Measurements from ENCODE around the gene SLC12A4.

SLC12A4 gene

GRCh38 chr16:67936124-67936879, 32.1 kb downstream of the SLC12A4 start, which contains the start of gene PSMB10:
PSMB10 (minus strand) TSS chr16:67936850; CDS start chr16:67936749, 101 bp downstream.
- Histone ChIP-seq H3K9ac (ENCODE audit: low read length) (peak within 1 kb of the TSS; percentile 79), H3K4me1 (ENCODE audit: control insufficient read depth, low read depth, low read length) (no peaks in the 10 kb centered on the region), H3K27ac (ENCODE audit: low read length) (peak within 1 kb of the TSS; percentile 37), H3K36me3 (ENCODE audit: control insufficient read depth, low read depth, low read length) (no peaks in the 10 kb centered on the region), H3K27me3 (ENCODE audit: control insufficient read depth, insufficient read depth, low read length) (no peaks in the 10 kb centered on the region), H3K9me3 (ENCODE audit: control insufficient read depth, low read depth, low read length) (no peaks in the 10 kb centered on the region), H3K4me3 (ENCODE audit: low read length) (peak within 1 kb of the TSS; percentile 96)

GRCh38 chr16:67935402-67936123, 32.9 kb downstream of the SLC12A4 start:
- no peaks in the 10 kb centered on the region for H3K27me3 ChIP-seq (ENCODE audit: control insufficient read depth, insufficient read depth, low read length)
- peak overlapping the region; percentile 79 for H3K9ac ChIP-seq (ENCODE audit: low read length)
- no peaks in the 10 kb centered on the region for H3K36me3 ChIP-seq (ENCODE audit: control insufficient read depth, low read depth, low read length)
- no peaks in the 10 kb centered on the region for H3K9me3 ChIP-seq (ENCODE audit: control insufficient read depth, low read depth, low read length)
- H3K4me1 ChIP-seq (ENCODE audit: control insufficient read depth, low read depth, low read length), result no peaks in the 10 kb centered on the region
- peak overlapping the region; percentile 96 for H3K4me3 ChIP-seq (ENCODE audit: low read length)
- H3K27ac ChIP-seq (ENCODE audit: low read length), result peak overlapping the region; percentile 37

GRCh38 chr16:67935101-67935401, 33.4 kb downstream of the SLC12A4 start:
- Histone ChIP-seq H3K4me3 (ENCODE audit: low read length) (peak overlapping the region; percentile 96), H3K27me3 (ENCODE audit: control insufficient read depth, insufficient read depth, low read length) (no peaks in the 10 kb centered on the region), H3K27ac (ENCODE audit: low read length) (peak overlapping the region; percentile 22), H3K9ac (ENCODE audit: low read length) (peak overlapping the region; percentile 69), H3K9me3 (ENCODE audit: control insufficient read depth, low read depth, low read length) (no peaks in the 10 kb centered on the region), H3K4me1 (ENCODE audit: control insufficient read depth, low read depth, low read length) (no peaks in the 10 kb centered on the region), H3K36me3 (ENCODE audit: control insufficient read depth, low read depth, low read length) (no peaks in the 10 kb centered on the region)

GRCh38 chr16:67934306-67935100, 33.9 kb downstream of the SLC12A4 start:
- Histone ChIP-seq H3K9ac (ENCODE audit: low read length) (peak overlapping the region; percentile 69), H3K36me3 (ENCODE audit: control insufficient read depth, low read depth, low read length) (no peaks in the 10 kb centered on the region), H3K27ac (ENCODE audit: low read length) (no peak overlapping the region), H3K9me3 (ENCODE audit: control insufficient read depth, low read depth, low read length) (no peaks in the 10 kb centered on the region), H3K4me1 (ENCODE audit: control insufficient read depth, low read depth, low read length) (no peaks in the 10 kb centered on the region), H3K4me3 (ENCODE audit: low read length) (peak overlapping the region; percentile 96), H3K27me3 (ENCODE audit: control insufficient read depth, insufficient read depth, low read length) (no peaks in the 10 kb centered on the region)

- H3K4me3 ChIP-seq (ENCODE audit: low read length), result no peak overlapping the region
- no peaks in the 10 kb centered on the region for H3K36me3 ChIP-seq (ENCODE audit: control insufficient read depth, low read depth, low read length)
- H3K9me3 ChIP-seq (ENCODE audit: control insufficient read depth, low read depth, low read length), result no peaks in the 10 kb centered on the region
- no peak overlapping the region for H3K9ac ChIP-seq (ENCODE audit: low read length)
- no peaks in the 10 kb centered on the region for H3K27me3 ChIP-seq (ENCODE audit: control insufficient read depth, insufficient read depth, low read length)
- no peaks in the 10 kb centered on the region for H3K4me1 ChIP-seq (ENCODE audit: control insufficient read depth, low read depth, low read length)
- no peak overlapping the region for H3K27ac ChIP-seq (ENCODE audit: low read length)
Measured at GRCh38 chr16:67933805-67934204, 34.6 kb downstream of the SLC12A4 start.

- no peaks in the 10 kb centered on the region for H3K4me1 ChIP-seq (ENCODE audit: control insufficient read depth, low read depth, low read length)
- no peaks in the 10 kb centered on the region for H3K36me3 ChIP-seq (ENCODE audit: control insufficient read depth, low read depth, low read length)
- no peak overlapping the region for H3K9ac ChIP-seq (ENCODE audit: low read length)
- H3K4me3 ChIP-seq (ENCODE audit: low read length), result no peak overlapping the region
- H3K9me3 ChIP-seq (ENCODE audit: control insufficient read depth, low read depth, low read length), result no peaks in the 10 kb centered on the region
- no peaks in the 10 kb centered on the region for H3K27me3 ChIP-seq (ENCODE audit: control insufficient read depth, insufficient read depth, low read length)
- H3K27ac ChIP-seq (ENCODE audit: low read length), result no peak overlapping the region
Measured at GRCh38 chr16:67932462-67932840, 36.0 kb downstream of the SLC12A4 start.

- H3K9me3 ChIP-seq (ENCODE audit: control insufficient read depth, low read depth, low read length), result no peaks in the 10 kb centered on the region
- no peak within 1 kb of the TSS for H3K27ac ChIP-seq (ENCODE audit: low read length)
- no peak within 1 kb of the TSS for H3K9ac ChIP-seq (ENCODE audit: low read length)
- no peaks in the 10 kb centered on the region for H3K36me3 ChIP-seq (ENCODE audit: control insufficient read depth, low read depth, low read length)
- H3K4me1 ChIP-seq (ENCODE audit: control insufficient read depth, low read depth, low read length), result no peaks in the 10 kb centered on the region
- no peak within 1 kb of the TSS for H3K4me3 ChIP-seq (ENCODE audit: low read length)
- no peaks in the 10 kb centered on the region for H3K27me3 ChIP-seq (ENCODE audit: control insufficient read depth, insufficient read depth, low read length)
Measured at GRCh38 chr16:67931712-67932461, 36.5 kb downstream of the SLC12A4 start, which contains the start of gene CTRL. CTRL (minus strand) TSS chr16:67931862; CDS start chr16:67931852, 10 bp downstream.

- no peaks in the 10 kb centered on the region for H3K27me3 ChIP-seq (ENCODE audit: control insufficient read depth, insufficient read depth, low read length)
- H3K9ac ChIP-seq (ENCODE audit: low read length), result no peak overlapping the region
- H3K9me3 ChIP-seq (ENCODE audit: control insufficient read depth, low read depth, low read length), result no peaks in the 10 kb centered on the region
- H3K4me1 ChIP-seq (ENCODE audit: control insufficient read depth, low read depth, low read length), result no peaks in the 10 kb centered on the region
- no peak overlapping the region for H3K4me3 ChIP-seq (ENCODE audit: low read length)
- no peaks in the 10 kb centered on the region for H3K36me3 ChIP-seq (ENCODE audit: control insufficient read depth, low read depth, low read length)
- no peak overlapping the region for H3K27ac ChIP-seq (ENCODE audit: low read length)
Measured at GRCh38 chr16:67930678-67931211, 37.7 kb downstream of the SLC12A4 start.

GRCh38 chr16:67930191-67930590, 38.2 kb downstream of the SLC12A4 start:
- H3K9ac ChIP-seq (ENCODE audit: low read length), result no peak overlapping the region
- H3K4me1 ChIP-seq (ENCODE audit: control insufficient read depth, low read depth, low read length), result no peaks in the 10 kb centered on the region
- no peak overlapping the region for H3K27ac ChIP-seq (ENCODE audit: low read length)
- no peaks in the 10 kb centered on the region for H3K36me3 ChIP-seq (ENCODE audit: control insufficient read depth, low read depth, low read length)
- no peak overlapping the region for H3K4me3 ChIP-seq (ENCODE audit: low read length)
- no peaks in the 10 kb centered on the region for H3K9me3 ChIP-seq (ENCODE audit: control insufficient read depth, low read depth, low read length)
- no peaks in the 10 kb centered on the region for H3K27me3 ChIP-seq (ENCODE audit: control insufficient read depth, insufficient read depth, low read length)

GRCh38 chr16:67928561-67929364, 39.7 kb downstream of the SLC12A4 start:
- no peaks in the 10 kb centered on the region for H3K27me3 ChIP-seq (ENCODE audit: control insufficient read depth, insufficient read depth, low read length)
- no peaks in the 10 kb centered on the region for H3K4me1 ChIP-seq (ENCODE audit: control insufficient read depth, low read depth, low read length)
- H3K9me3 ChIP-seq (ENCODE audit: control insufficient read depth, low read depth, low read length), result no peaks in the 10 kb centered on the region
- no peak overlapping the region for H3K4me3 ChIP-seq (ENCODE audit: low read length)
- no peak overlapping the region for H3K9ac ChIP-seq (ENCODE audit: low read length)
- no peaks in the 10 kb centered on the region for H3K36me3 ChIP-seq (ENCODE audit: control insufficient read depth, low read depth, low read length)
- no peak overlapping the region for H3K27ac ChIP-seq (ENCODE audit: low read length)
